Esophagus squamous epithelium (tissue), 4 donors: ENCODE results near the gene DIPK1B.

ENCODE experiments used
- POLR2A ChIP-seq, 4 donors: fragments of 450-650 bp; IDR thresholded peaks; one replicate each; pipeline ENCODE4 v1.6.1; 2017; ENCODE audit warnings: antibody characterized with exemption in 4 of 4, mild to moderate bottlenecking in 4 of 4, moderate library complexity in 3 of 4
- TF ChIP-seq, protein P1 (sequence below), 6 experiments: fragments of 450-650 bp in 4 of 6; fragments of 200-600 bp in 2 of 6; sonication (generic) in 2 of 6; IDR thresholded peaks; one replicate each; pipeline ENCODE4 v1.5.1; 2016 to 2019; ENCODE audit warnings: antibody characterized with exemption in 6 of 6, mild to moderate bottlenecking in 4 of 6, moderate library complexity in 4 of 6

GRCh38 chr9:136728548-136729123, 16.3 kb downstream of the DIPK1B start:
- TF ChIP-seq, protein P1, sequence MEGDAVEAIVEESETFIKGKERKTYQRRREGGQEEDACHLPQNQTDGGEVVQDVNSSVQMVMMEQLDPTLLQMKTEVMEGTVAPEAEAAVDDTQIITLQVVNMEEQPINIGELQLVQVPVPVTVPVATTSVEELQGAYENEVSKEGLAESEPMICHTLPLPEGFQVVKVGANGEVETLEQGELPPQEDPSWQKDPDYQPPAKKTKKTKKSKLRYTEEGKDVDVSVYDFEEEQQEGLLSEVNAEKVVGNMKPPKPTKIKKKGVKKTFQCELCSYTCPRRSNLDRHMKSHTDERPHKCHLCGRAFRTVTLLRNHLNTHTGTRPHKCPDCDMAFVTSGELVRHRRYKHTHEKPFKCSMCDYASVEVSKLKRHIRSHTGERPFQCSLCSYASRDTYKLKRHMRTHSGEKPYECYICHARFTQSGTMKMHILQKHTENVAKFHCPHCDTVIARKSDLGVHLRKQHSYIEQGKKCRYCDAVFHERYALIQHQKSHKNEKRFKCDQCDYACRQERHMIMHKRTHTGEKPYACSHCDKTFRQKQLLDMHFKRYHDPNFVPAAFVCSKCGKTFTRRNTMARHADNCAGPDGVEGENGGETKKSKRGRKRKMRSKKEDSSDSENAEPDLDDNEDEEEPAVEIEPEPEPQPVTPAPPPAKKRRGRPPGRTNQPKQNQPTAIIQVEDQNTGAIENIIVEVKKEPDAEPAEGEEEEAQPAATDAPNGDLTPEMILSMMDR (IDR thresholded peaks at IDR 0.05) = no peak
- no peak for TF ChIP-seq POLR2A (IDR thresholded peaks at IDR 0.05)
